ENCODE results near the gene TFE3.
A peak's percentile ranks its signal among the peaks of the same experiment; 100 is the strongest.

DNA sequence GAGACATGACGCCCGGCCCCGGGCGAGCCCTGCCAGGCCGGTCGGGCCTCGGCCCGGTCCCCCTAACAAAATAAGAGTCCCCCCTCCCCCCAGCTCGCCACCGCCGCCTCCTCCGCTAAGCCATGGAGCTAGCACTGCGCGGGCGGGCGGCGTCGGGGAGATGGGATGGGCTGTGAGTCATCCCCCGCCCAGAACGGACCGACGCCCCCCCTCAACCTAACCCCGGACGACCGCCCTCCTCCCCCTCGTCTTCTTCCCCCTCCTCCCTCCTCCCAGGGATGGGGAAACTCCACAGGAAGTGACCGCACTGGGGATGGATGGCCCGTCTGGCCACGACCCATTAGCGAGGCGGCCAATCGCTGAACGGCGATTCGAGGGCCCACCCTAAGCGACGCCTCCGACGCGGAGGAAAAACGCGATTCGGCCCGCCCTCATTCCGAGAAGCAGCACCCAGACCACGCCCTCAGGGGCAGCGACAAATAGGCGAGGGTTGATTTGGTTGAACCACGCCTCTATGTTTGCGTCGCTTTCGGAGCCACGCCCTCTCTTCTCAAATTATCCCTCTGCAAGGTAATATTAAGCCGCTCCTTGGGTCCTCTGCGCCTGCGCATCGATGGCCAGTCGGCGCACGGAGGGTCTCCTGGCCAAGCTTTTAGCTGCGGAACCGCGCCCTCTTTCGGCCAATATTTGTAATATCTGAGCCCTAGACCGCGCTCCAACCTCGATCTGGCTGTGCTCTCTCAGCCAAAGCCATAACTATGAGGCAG lies at the start of gene TFE3:
- TF ChIP-seq POLR2AphosphoS5 (IDR thresholded peaks at IDR 0.05; ENCODE audit: low read length) = no peak
- TF ChIP-seq, protein P1, sequence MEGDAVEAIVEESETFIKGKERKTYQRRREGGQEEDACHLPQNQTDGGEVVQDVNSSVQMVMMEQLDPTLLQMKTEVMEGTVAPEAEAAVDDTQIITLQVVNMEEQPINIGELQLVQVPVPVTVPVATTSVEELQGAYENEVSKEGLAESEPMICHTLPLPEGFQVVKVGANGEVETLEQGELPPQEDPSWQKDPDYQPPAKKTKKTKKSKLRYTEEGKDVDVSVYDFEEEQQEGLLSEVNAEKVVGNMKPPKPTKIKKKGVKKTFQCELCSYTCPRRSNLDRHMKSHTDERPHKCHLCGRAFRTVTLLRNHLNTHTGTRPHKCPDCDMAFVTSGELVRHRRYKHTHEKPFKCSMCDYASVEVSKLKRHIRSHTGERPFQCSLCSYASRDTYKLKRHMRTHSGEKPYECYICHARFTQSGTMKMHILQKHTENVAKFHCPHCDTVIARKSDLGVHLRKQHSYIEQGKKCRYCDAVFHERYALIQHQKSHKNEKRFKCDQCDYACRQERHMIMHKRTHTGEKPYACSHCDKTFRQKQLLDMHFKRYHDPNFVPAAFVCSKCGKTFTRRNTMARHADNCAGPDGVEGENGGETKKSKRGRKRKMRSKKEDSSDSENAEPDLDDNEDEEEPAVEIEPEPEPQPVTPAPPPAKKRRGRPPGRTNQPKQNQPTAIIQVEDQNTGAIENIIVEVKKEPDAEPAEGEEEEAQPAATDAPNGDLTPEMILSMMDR (IDR thresholded peaks at IDR 0.05 in 2 of 3, conservative IDR thresholded peaks at IDR 0.05 in 1 of 3; ENCODE audit: control insufficient read depth in 2 of 3, extremely low read depth in 1 of 3, insufficient read depth in 1 of 3, low read depth in 3 of 3, low read length in 3 of 3) = peak; percentile 48 to 70 (median 63)
- no peak for TF ChIP-seq CHD1 (IDR thresholded peaks at IDR 0.05; ENCODE audit: low read depth, low read length)
- peak; percentile 67 for TF ChIP-seq RAD21 (IDR thresholded peaks at IDR 0.05; ENCODE audit: insufficient read depth, low read depth, low read length)
- TF ChIP-seq NBN (IDR thresholded peaks at IDR 0.05) = no peak
- no peak for TF ChIP-seq MYC (IDR thresholded peaks at IDR 0.05; ENCODE audit: insufficient read depth, insufficient read length, insufficient replicate concordance, low read length, severe bottlenecking)
- no peak for TF ChIP-seq TARDBP (IDR thresholded peaks at IDR 0.05; ENCODE audit: borderline replicate concordance)
- TF ChIP-seq SREBF2 (IDR thresholded peaks at IDR 0.05; ENCODE audit: low read length) = no peak
- TF ChIP-seq, protein P2, sequence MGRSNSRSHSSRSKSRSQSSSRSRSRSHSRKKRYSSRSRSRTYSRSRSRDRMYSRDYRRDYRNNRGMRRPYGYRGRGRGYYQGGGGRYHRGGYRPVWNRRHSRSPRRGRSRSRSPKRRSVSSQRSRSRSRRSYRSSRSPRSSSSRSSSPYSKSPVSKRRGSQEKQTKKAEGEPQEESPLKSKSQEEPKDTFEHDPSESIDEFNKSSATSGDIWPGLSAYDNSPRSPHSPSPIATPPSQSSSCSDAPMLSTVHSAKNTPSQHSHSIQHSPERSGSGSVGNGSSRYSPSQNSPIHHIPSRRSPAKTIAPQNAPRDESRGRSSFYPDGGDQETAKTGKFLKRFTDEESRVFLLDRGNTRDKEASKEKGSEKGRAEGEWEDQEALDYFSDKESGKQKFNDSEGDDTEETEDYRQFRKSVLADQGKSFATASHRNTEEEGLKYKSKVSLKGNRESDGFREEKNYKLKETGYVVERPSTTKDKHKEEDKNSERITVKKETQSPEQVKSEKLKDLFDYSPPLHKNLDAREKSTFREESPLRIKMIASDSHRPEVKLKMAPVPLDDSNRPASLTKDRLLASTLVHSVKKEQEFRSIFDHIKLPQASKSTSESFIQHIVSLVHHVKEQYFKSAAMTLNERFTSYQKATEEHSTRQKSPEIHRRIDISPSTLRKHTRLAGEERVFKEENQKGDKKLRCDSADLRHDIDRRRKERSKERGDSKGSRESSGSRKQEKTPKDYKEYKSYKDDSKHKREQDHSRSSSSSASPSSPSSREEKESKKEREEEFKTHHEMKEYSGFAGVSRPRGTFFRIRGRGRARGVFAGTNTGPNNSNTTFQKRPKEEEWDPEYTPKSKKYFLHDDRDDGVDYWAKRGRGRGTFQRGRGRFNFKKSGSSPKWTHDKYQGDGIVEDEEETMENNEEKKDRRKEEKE (IDR thresholded peaks at IDR 0.05) = no peak
- TF ChIP-seq ZBED1 (IDR thresholded peaks at IDR 0.05; ENCODE audit: borderline replicate concordance) = no peak
- no peak for TF ChIP-seq HDAC2 (IDR thresholded peaks at IDR 0.05)
- no peak for TF ChIP-seq SPI1 (IDR thresholded peaks at IDR 0.05; ENCODE audit: borderline replicate concordance, insufficient read depth, low read depth, low read length)
- TF ChIP-seq, protein P3, sequence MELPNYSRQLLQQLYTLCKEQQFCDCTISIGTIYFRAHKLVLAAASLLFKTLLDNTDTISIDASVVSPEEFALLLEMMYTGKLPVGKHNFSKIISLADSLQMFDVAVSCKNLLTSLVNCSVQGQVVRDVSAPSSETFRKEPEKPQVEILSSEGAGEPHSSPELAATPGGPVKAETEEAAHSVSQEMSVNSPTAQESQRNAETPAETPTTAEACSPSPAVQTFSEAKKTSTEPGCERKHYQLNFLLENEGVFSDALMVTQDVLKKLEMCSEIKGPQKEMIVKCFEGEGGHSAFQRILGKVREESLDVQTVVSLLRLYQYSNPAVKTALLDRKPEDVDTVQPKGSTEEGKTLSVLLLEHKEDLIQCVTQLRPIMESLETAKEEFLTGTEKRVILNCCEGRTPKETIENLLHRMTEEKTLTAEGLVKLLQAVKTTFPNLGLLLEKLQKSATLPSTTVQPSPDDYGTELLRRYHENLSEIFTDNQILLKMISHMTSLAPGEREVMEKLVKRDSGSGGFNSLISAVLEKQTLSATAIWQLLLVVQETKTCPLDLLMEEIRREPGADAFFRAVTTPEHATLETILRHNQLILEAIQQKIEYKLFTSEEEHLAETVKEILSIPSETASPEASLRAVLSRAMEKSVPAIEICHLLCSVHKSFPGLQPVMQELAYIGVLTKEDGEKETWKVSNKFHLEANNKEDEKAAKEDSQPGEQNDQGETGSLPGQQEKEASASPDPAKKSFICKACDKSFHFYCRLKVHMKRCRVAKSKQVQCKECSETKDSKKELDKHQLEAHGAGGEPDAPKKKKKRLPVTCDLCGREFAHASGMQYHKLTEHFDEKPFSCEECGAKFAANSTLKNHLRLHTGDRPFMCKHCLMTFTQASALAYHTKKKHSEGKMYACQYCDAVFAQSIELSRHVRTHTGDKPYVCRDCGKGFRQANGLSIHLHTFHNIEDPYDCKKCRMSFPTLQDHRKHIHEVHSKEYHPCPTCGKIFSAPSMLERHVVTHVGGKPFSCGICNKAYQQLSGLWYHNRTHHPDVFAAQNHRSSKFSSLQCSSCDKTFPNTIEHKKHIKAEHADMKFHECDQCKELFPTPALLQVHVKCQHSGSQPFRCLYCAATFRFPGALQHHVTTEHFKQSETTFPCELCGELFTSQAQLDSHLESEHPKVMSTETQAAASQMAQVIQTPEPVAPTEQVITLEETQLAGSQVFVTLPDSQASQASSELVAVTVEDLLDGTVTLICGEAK (IDR thresholded peaks at IDR 0.05; ENCODE audit: borderline replicate concordance) = no peak; the same call in 1 of the 2 replicates
- no peak for TF ChIP-seq CEBPB (IDR thresholded peaks at IDR 0.05; ENCODE audit: borderline replicate concordance in 1 of 2, low read depth in 2 of 2, low read length in 2 of 2)

Data from GM12878 (cell line).